K562 (cell line): ENCODE results near the gene RNU5D-1. TPM values are rescaled to one million over a fixed set of nuclear protein-coding genes. Genes with fewer than 3 reads are reported as not detected.

Source experiments
- ATAC-seq: fragments of 200-7000 bp; cut with Tn5 transposase; 3 replicates; pipeline ENCODE4 v1.9.1; 2020; ENCODE audit warnings: moderate library complexity
- BruUV-seq: library from RNA; stranded (reverse); fragments of 400-500 nt; replicated peaks from 2 replicates; lab custom pipeline; 2021; lab: Mats Ljungman, UMichigan
- CTCF ChIA-PET: fragments of 300-600 bp; formaldehyde crosslinking; extraction: SDS; loops from one replicate; lab custom pipeline; 2021; ENCODE audit warnings: low intra/inter-chr PET ratio; lab: Yijun Ruan, JAX
- POLR2A ChIA-PET: fragments of 300-600, 350-650 bp; sonication (Branson Sonifier 250); formaldehyde crosslinking; extraction: SDS; loops from one replicate; lab custom pipeline; 2021; ENCODE audit warnings: antibody characterized with exemption, inconsistent platforms; lab: Yijun Ruan, JAX
- DNase-seq, 4 experiments: peaks; one replicate each; pipeline versions ENCODE4 v3.0.0 to v3.0.0-alpha.2; 2011 to 2018; ENCODE audit warnings: low spot score in 3 of 4, mixed read lengths in 3 of 4; ENCODE audit errors: extremely low read depth in 1 of 4
- FAIRE-seq: peaks from 2 replicates; lab custom pipeline; 2011; peaks lifted over from hg19 to GRCh38; lab: Jason Lieb, UNC
- H2AFZ ChIP-seq: 2 replicates; pipeline ENCODE4 v1.6.0; 2011; ENCODE audit warnings: low read depth, low read length, control low read depth, inconsistent platforms
- H3K27ac ChIP-seq: fragments of 200-600 bp; 3 replicates; pipeline ENCODE4 v1.8.0; 2011; ENCODE audit warnings: low read depth, mild to moderate bottlenecking, control low read depth, inconsistent platforms, low read length, moderate library complexity, mixed read lengths; ENCODE audit errors: extremely low read depth
- H3K27me3 ChIP-seq, 2 experiments: fragments of 300-600 bp in 1 of 2; 2 replicates in 1 of 2; 3 replicates in 1 of 2; pipeline versions ENCODE4 v1.6.0 to v1.8.0; 2011; ENCODE audit warnings: inconsistent platforms in 2 of 2, low read length in 2 of 2, mild to moderate bottlenecking in 1 of 2, mixed read lengths in 1 of 2, moderate library complexity in 1 of 2; ENCODE audit not compliant: control insufficient read depth in 2 of 2, insufficient read depth in 2 of 2
- H3K36me3 ChIP-seq: fragments of 300-600 bp; 3 replicates; pipeline ENCODE4 v1.8.0; 2011; ENCODE audit warnings: mild to moderate bottlenecking, low read length, inconsistent platforms; ENCODE audit not compliant: control insufficient read depth, insufficient read depth
- H3K4me1 ChIP-seq, 2 experiments: fragments of 200-600 bp in 1 of 2; replicated peaks in 1 of 2; 2 replicates in 1 of 2; 3 replicates in 1 of 2; pipeline versions ENCODE4 v1.5.1 to v1.8.0; 2011; ENCODE audit warnings: inconsistent platforms in 2 of 2, low read length in 2 of 2, mild to moderate bottlenecking in 1 of 2, mixed read lengths in 1 of 2, moderate library complexity in 1 of 2; ENCODE audit not compliant: control insufficient read depth in 2 of 2, insufficient read depth in 2 of 2
- H3K4me2 ChIP-seq: 2 replicates; pipeline ENCODE4 v1.6.1; 2011; ENCODE audit warnings: low read length, control low read depth, inconsistent platforms, mixed read lengths; ENCODE audit not compliant: insufficient read depth
- H3K4me3 ChIP-seq: fragments of 200-600 bp; sonication (generic), shearing (Covaris generic); 2 replicates; pipeline ENCODE4 v1.5.1; 2016; ENCODE audit warnings: control low read depth, inconsistent platforms
- H3K79me2 ChIP-seq: fragments of 200-600 bp; 3 replicates; pipeline ENCODE4 v1.8.0; 2011; ENCODE audit warnings: low read length, inconsistent platforms; ENCODE audit not compliant: control insufficient read depth, insufficient read depth
- H3K9ac ChIP-seq, 2 experiments: 2 replicates each; pipeline versions ENCODE4 v1.6.0 to v1.6.1; 2011; ENCODE audit warnings: low read depth in 2 of 2, low read length in 2 of 2, control low read depth in 1 of 2, inconsistent platforms in 1 of 2, mild to moderate bottlenecking in 1 of 2, mixed read lengths in 1 of 2; ENCODE audit not compliant: insufficient read depth in 1 of 2
- H3K9me1 ChIP-seq: one replicate; pipeline ENCODE4 v1.6.0; 2011; ENCODE audit warnings: inconsistent platforms, mild to moderate bottlenecking, low read length, moderate library complexity; ENCODE audit not compliant: control insufficient read depth, insufficient read depth
- H3K9me3 ChIP-seq: replicated peaks from 2 replicates; pipeline ENCODE4 v1.5.1; 2011; ENCODE audit warnings: low read depth, low read length, inconsistent platforms; ENCODE audit not compliant: control insufficient read depth, insufficient read depth
- H4K20me1 ChIP-seq: replicated peaks from 2 replicates; pipeline ENCODE4 v1.6.1; 2011; ENCODE audit warnings: low read length, inconsistent platforms, mixed read lengths; ENCODE audit not compliant: control insufficient read depth, insufficient read depth
- BRD9 ChIP-seq: fragments of 450-650 bp; IDR thresholded peaks from 2 replicates; pipeline ENCODE4 v1.6.1; 2018; ENCODE audit warnings: low read depth; ENCODE audit not compliant: partially characterized antibody
- HDAC2 ChIP-seq: fragments of 450-650 bp; IDR thresholded peaks from 2 replicates; pipeline ENCODE4 v1.6.1; 2016; ENCODE audit warnings: mild to moderate bottlenecking
- MECOM ChIP-seq: fragments of 250-450 bp; sonication (Bioruptor Pico); IDR thresholded peaks from 2 replicates; pipeline ENCODE4 v1.8.0; 2022; ENCODE audit warnings: inconsistent platforms
- NCOR1 ChIP-seq: fragments of 450-650 bp; IDR thresholded peaks from 2 replicates; pipeline ENCODE4 v1.6.1; 2016; ENCODE audit warnings: mild to moderate bottlenecking, moderate library complexity
- ZBTB12 ChIP-seq: fragments of 250-450 bp; sonication (Bioruptor Pico); IDR thresholded peaks from 2 replicates; pipeline ENCODE4 v1.4.0; 2020
- ZFP1 ChIP-seq: fragments of 450-650 bp; formaldehyde crosslinking; IDR thresholded peaks from 2 replicates; pipeline ENCODE4 v1.4.0; 2020; ENCODE audit warnings: mild to moderate bottlenecking, mixed read lengths
- WGBS: fragments of 100-300 bp; shearing (Covaris generic); methylation state at CpG from one replicate; pipeline ENCODE4 v1.1.6; 2016; ENCODE audit warnings: low coverage, mixed read lengths; ENCODE audit not compliant: insufficient coverage; ENCODE audit errors: missing lambda C conversion rate; 5-methylcytosine and 5-hydroxymethylcytosine counted together
- in situ Hi-C: fragments of 300-500 bp; cut with MboI; formaldehyde crosslinking; loops from 4 replicates; pipeline ENCODE4 v1.15.0; 2018; ENCODE audit warnings: inconsistent platforms, mixed read lengths
- intact Hi-C: fragments of 100-400 bp; cut with micrococcal nuclease; formaldehyde crosslinking; loops from 2 replicates; pipeline ENCODE4 v1.14.2; 2022
- polyA plus RNA-seq, 8 experiments: library from polyadenylated mRNA; depleted of rRNA in 4 of 8; stranded (reverse) in 5 of 8; unstranded in 3 of 8; fragments of >200 nt; fragmentation: Nextera tagmentation in 2 of 8; fragmentation: Illumina TruSeq in 1 of 8; extraction: Ambion mirVana in 2 of 8; extraction: Trizol in 1 of 8; gene quantifications; 2 replicates each; pipeline versions ENCODE4 v1.2.1 to v1.2.3, GENCODE V29; 2011 to 2014; ENCODE audit warnings: inconsistent platforms in 1 of 8, missing spikeins in 1 of 8
- total RNA-seq, 7 experiments: library from RNA; depleted of rRNA in 6 of 7; stranded (reverse); fragments of >200 nt in 6 of 7; fragmentation: Illumina TruSeq in 2 of 7; extraction: Trizol in 2 of 7; gene quantifications; 2 replicates each; pipeline versions ENCODE4 v1.2.1 to v1.2.3, GENCODE V29; 2011 to 2021; ENCODE audit warnings: low replicate concordance in 1 of 7

The RNU5D-1 gene
- total and polyA plus RNA-seq, 9 of the 15 experiments (the other 6 are each of a cell fraction or from before 2014, with no cell fraction given): under 0.01 TPM; not detected in 8

GRCh38 chr1:44717156-44717555 lies 13.8 kb downstream of the RNU5D-1 start:
- Histone ChIP-seq H3K9me3 (no peaks in the 10 kb centered on the region), H3K27me3 (peaks cover 8 to 16% of the 10 kb centered on the region in 2 experiments; a peak in 4 of 5 replicates), H3K36me3 (no peaks in the 10 kb centered on the region), H3K27ac (no peak overlapping the region), H3K79me2 (no peaks in the 10 kb centered on the region), H3K4me2 (no peak overlapping the region), H2AFZ (no peak overlapping the region), H3K4me3 (no peak overlapping the region), H3K9me1 (no peaks in the 10 kb centered on the region), H3K4me1 (peaks cover 2 to 16% of the 10 kb centered on the region in 2 experiments), H4K20me1 (0 out of 2 replicates have a peak, but pooled peaks cover 3% of the 10 kb centered on the region), H3K9ac (no peak overlapping the region)
- intact Hi-C loops (no loop called here), in situ Hi-C loops (no loop called here)
- no peak for TF ChIP-seq BRD9
- no peak for TF ChIP-seq ZBTB12
- no peak for TF ChIP-seq HDAC2
- no peak for TF ChIP-seq ZFP1 (CRISPR knock-in tag)
- no peak for TF ChIP-seq MECOM (CRISPR knock-in tag)
- TF ChIP-seq NCOR1: no peak
- ATAC-seq (no peak), DNase-seq (no peak), FAIRE-seq (no peak)
- BruUV-seq: no TSS peak
- 23% methylated on average over 4 of the region's 4 CpGs for WGBS
- ChIA-PET CTCF (interaction anchor here (0.8 kb wide), 1 partner anchor 12 kb away, joined by 3 read pairs; no protein-coding TSS in a partner anchor), POLR2A (interaction anchor here (0.7 to 9.1 kb wide), 5 partner anchors 11 to 299 kb away, joined by 3 to 328 read pairs (median 6); partner anchors contain the start of gene RNU5D-1)
